Neuronal stem cell (in vitro differentiated cells): ENCODE data around the gene SVOPL.

Experiments
- DNase-seq: peaks from one replicate; pipeline ENCODE4 v3.0.0-alpha.2; 2013; ENCODE audit warnings: low spot score
- H2AFZ ChIP-seq: one replicate; pipeline ENCODE4 v1.6.1; 2013; ENCODE audit warnings: mild to moderate bottlenecking, low read length, inconsistent platforms
- H2AK5ac ChIP-seq: 2 replicates; pipeline ENCODE4 v1.6.1; 2013; ENCODE audit warnings: low read depth, mild to moderate bottlenecking, inconsistent platforms, low read length, moderate library complexity, mixed read lengths
- H2BK120ac ChIP-seq: 2 replicates; pipeline ENCODE4 v1.6.1; 2013; ENCODE audit warnings: low read depth, mild to moderate bottlenecking, inconsistent platforms, low read length, moderate library complexity, mixed read lengths
- H2BK12ac ChIP-seq: one replicate; pipeline ENCODE4 v1.6.1; 2013; ENCODE audit warnings: low read length, inconsistent platforms
- H2BK15ac ChIP-seq: 2 replicates; pipeline ENCODE4 v1.6.1; 2013; ENCODE audit warnings: mild to moderate bottlenecking, low read length, inconsistent platforms, mixed read lengths
- H2BK5ac ChIP-seq: one replicate; pipeline ENCODE4 v1.6.1; 2013; ENCODE audit warnings: inconsistent platforms, mild to moderate bottlenecking, low read length, moderate library complexity
- H3K14ac ChIP-seq: one replicate; pipeline ENCODE4 v1.6.1; 2013; ENCODE audit warnings: low read length, inconsistent platforms
- H3K18ac ChIP-seq: 2 replicates; pipeline ENCODE4 v1.6.1; 2013; ENCODE audit warnings: low read length, inconsistent platforms
- H3K23ac ChIP-seq: 2 replicates; pipeline ENCODE4 v1.6.1; 2013; ENCODE audit warnings: low read depth, mild to moderate bottlenecking, mixed read lengths, low read length, inconsistent platforms; ENCODE audit not compliant: poor library complexity
- H3K27ac ChIP-seq: replicated peaks from 3 replicates; pipeline ENCODE4 v1.5.1; 2013; ENCODE audit warnings: low read length, inconsistent platforms
- H3K27me3 ChIP-seq, 3 experiments: 2 replicates each; pipeline ENCODE4 v1.6.1; 2013; ENCODE audit warnings: low read length in 3 of 3, mild to moderate bottlenecking in 2 of 3, inconsistent platforms in 1 of 3, low read depth in 1 of 3, mixed read lengths in 1 of 3, moderate library complexity in 1 of 3; ENCODE audit not compliant: control insufficient read depth in 3 of 3, insufficient read depth in 3 of 3
- H3K36me3 ChIP-seq, 2 donors: replicated peaks in 1 of 2; 2 replicates each; pipeline ENCODE4 v1.6.1; 2013; ENCODE audit warnings: low read length in 2 of 2; ENCODE audit not compliant: control insufficient read depth in 2 of 2, insufficient read depth in 2 of 2
- H3K4ac ChIP-seq: 2 replicates; pipeline ENCODE4 v1.6.1; 2013; ENCODE audit warnings: inconsistent platforms, mild to moderate bottlenecking, low read length, moderate library complexity
- H3K4me1 ChIP-seq, 2 donors: 1 replicate in 1 of 2; 2 replicates in 1 of 2; pipeline ENCODE4 v1.6.1; 2013; ENCODE audit warnings: low read length in 2 of 2, low read depth in 1 of 2; ENCODE audit not compliant: control insufficient read depth in 2 of 2, insufficient read depth in 1 of 2
- H3K4me2 ChIP-seq: one replicate; pipeline ENCODE4 v1.6.1; 2013; ENCODE audit warnings: mild to moderate bottlenecking, low read length, inconsistent platforms; ENCODE audit not compliant: insufficient read depth, poor library complexity, severe bottlenecking
- H3K4me3 ChIP-seq, 2 donors: 2 replicates each; pipeline ENCODE4 v1.5.1; 2013; ENCODE audit warnings: low read length in 2 of 2, mild to moderate bottlenecking in 2 of 2, inconsistent platforms in 1 of 2, moderate library complexity in 1 of 2
- H3K79me1 ChIP-seq: one replicate; pipeline ENCODE4 v1.6.1; 2013; ENCODE audit warnings: low read depth, mild to moderate bottlenecking, inconsistent platforms, low read length, moderate library complexity
- H3K9ac ChIP-seq: one replicate; pipeline ENCODE4 v1.6.1; 2013; ENCODE audit warnings: mild to moderate bottlenecking, low read depth, low read length, inconsistent platforms; ENCODE audit not compliant: poor library complexity
- H3K9me3 ChIP-seq, 2 donors: replicated peaks in 1 of 2; 2 replicates each; pipeline versions ENCODE3 to v1.6.1; 2013; ENCODE audit warnings: low read length in 2 of 2, mild to moderate bottlenecking in 2 of 2, inconsistent platforms in 1 of 2, low read depth in 1 of 2, mixed read lengths in 1 of 2, moderate library complexity in 1 of 2; ENCODE audit not compliant: control insufficient read depth in 2 of 2, insufficient read depth in 1 of 2
- H4K8ac ChIP-seq: one replicate; pipeline ENCODE4 v1.6.1; 2013; ENCODE audit warnings: low read depth, mild to moderate bottlenecking, inconsistent platforms, low read length, moderate library complexity
- H4K91ac ChIP-seq: one replicate; pipeline ENCODE4 v1.6.1; 2013; ENCODE audit warnings: low read length, low read depth, mild to moderate bottlenecking, inconsistent platforms; ENCODE audit not compliant: poor library complexity
- WGBS, 2 donors: extraction: QIAGEN DNeasy Blood & Tissue Kit; methylation state at CpG; one replicate each; pipeline ENCODE4 v1.1.7; 2013; ENCODE audit warnings: missing lambda C conversion rate in 2 of 2, mixed read lengths in 1 of 2; ENCODE audit not compliant: insufficient read length in 2 of 2, insufficient replicate concordance in 1 of 2; ENCODE audit errors: extremely low coverage in 2 of 2; 5-methylcytosine and 5-hydroxymethylcytosine counted together

The SVOPL gene

DNA sequence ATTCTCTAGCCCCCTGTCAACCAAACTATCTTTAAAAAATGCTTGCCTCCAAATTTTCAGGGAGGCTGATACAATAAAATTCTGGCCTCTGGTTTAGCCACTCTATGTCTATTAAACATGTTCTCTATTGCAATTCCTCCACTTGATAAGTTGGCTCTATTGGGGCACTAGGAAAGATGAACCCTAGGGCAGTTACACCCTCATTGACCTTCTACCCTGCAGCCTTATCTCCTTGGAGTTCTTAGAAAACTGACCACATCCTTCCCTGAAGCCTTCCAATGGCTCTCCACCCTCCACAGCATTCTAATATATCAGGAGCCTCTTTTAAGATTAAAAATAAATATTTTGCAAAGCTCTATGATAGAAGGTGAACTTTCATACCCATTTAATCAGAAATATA, 30.6 kb downstream of the SVOPL start:
- Histone ChIP-seq H3K23ac (no peak overlapping the region), H3K4me1 (no peaks in the 10 kb centered on the region), H3K4ac (no peak overlapping the region), H4K8ac (no peak overlapping the region), H3K9ac (no peak overlapping the region), H3K4me2 (no peak overlapping the region), H3K27me3 (no peaks in the 10 kb centered on the region), H3K27ac (no peak overlapping the region), H2BK5ac (no peak overlapping the region), H3K36me3 (no peaks in the 10 kb centered on the region), H3K4me3 (no peak overlapping the region), H2AK5ac (no peak overlapping the region), H2BK120ac (no peak overlapping the region), H4K91ac (no peak overlapping the region), H3K9me3 (peaks cover 3 to 5% of the 10 kb centered on the region in 2 donors), H3K14ac (no peak overlapping the region), H2AFZ (no peak overlapping the region), H3K79me1 (no peaks in the 10 kb centered on the region), H3K18ac (no peak overlapping the region), H2BK15ac (no peak overlapping the region), H2BK12ac (no peak overlapping the region)
- no peak for DNase-seq

DNA sequence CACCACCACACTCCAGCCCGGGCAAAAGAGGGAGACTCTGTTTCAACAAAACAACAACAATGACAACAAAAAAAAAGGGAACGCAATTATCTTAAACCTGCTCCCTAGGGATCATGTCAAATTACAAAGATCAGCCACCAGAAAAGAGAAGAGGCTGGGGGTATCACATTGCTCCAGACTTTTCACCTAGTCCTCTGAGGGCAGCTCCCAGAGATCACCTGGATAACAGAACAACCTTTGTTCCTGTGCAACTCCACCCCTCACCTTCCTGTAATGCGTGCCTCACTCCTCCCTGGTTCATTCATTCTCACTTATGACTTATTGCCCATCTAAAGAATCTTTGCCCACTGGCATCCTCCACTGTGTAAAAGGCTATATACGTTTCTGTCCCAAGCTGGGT, 31.8 kb downstream of the SVOPL start:
- Histone ChIP-seq H3K9me3 (peaks cover 3 to 5% of the 10 kb centered on the region in 2 donors), H2AFZ (no peak overlapping the region), H3K18ac (no peak overlapping the region), H4K8ac (no peak overlapping the region), H3K36me3 (no peaks in the 10 kb centered on the region), H3K9ac (no peak overlapping the region), H3K27me3 (no peaks in the 10 kb centered on the region), H3K79me1 (no peaks in the 10 kb centered on the region), H3K4me2 (no peak overlapping the region), H3K4ac (no peak overlapping the region), H3K14ac (no peak overlapping the region), H3K23ac (no peak overlapping the region), H2BK15ac (no peak overlapping the region), H4K91ac (no peak overlapping the region), H3K27ac (no peak overlapping the region), H2BK12ac (no peak overlapping the region), H3K4me3 (no peak overlapping the region), H2BK5ac (no peak overlapping the region), H3K4me1 (peaks cover 0 to 4% of the 10 kb centered on the region in 2 donors), H2AK5ac (no peak overlapping the region), H2BK120ac (no peak overlapping the region)
- no peak for DNase-seq
- WGBS, 2 donors = no CpG with 5 or more reads among the region's 4 CpGs

DNA sequence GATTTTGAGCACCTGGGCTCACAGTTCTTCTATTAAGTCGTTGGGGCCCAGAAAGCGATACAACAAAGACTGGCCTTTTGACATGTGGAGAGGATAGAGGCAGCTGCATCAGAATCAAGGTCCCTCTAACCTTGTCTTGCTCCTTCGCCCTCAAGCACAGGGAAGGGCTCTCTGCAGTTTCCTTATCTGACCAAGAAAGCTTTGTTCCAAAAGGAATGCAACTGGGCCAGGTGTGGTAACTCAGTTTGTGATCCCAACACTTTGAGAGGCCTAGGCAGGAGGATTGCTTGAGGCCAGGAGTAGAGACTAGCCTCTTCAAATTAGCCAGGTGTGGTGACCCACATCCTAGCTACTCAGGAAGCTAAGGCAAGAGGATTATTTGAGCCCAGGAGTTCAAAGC, 32.2 kb downstream of the SVOPL start:
- no CpG with 5 or more reads among the region's 3 CpGs for WGBS, 2 donors
- Histone ChIP-seq H4K91ac (no peak overlapping the region), H2BK5ac (no peak overlapping the region), H3K9me3 (peaks cover 3 to 5% of the 10 kb centered on the region in 2 donors), H3K9ac (no peak overlapping the region), H3K27me3 (no peaks in the 10 kb centered on the region), H3K36me3 (no peaks in the 10 kb centered on the region), H4K8ac (no peak overlapping the region), H3K27ac (no peak overlapping the region), H2BK12ac (no peak overlapping the region), H3K14ac (no peak overlapping the region), H2AFZ (no peak overlapping the region), H3K4me1 (peaks cover 0 to 6% of the 10 kb centered on the region in 2 donors), H2BK15ac (no peak overlapping the region), H3K4me2 (no peak overlapping the region), H2AK5ac (no peak overlapping the region), H3K4me3 (no peak overlapping the region), H3K23ac (no peak overlapping the region), H3K18ac (no peak overlapping the region), H2BK120ac (no peak overlapping the region), H3K79me1 (no peaks in the 10 kb centered on the region), H3K4ac (no peak overlapping the region)
- DNase-seq = no peak

DNA sequence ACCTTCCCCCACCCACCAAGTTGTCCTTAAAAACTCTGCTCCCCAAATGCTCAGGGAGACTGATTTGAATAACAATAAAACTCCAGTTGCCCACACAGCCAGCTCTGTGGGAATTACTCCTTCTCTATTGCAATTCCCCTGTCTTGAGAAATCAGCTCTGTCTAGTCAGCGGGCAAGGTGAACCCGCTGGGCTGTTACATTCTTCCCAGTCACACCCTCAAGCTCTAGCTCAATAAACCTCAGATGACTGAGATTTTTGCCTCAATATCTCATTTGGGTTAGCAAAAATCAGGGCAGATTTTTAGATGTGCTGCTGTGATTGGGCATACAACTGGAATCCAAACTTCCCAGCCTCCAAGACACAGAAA, 32.9 kb downstream of the SVOPL start:
- Histone ChIP-seq H2BK120ac (no peak overlapping the region), H3K36me3 (no peaks in the 10 kb centered on the region), H3K27ac (no peak overlapping the region), H2BK15ac (no peak overlapping the region), H2AK5ac (no peak overlapping the region), H4K8ac (no peak overlapping the region), H2BK12ac (no peak overlapping the region), H3K4me2 (no peak overlapping the region), H3K18ac (no peak overlapping the region), H3K4ac (no peak overlapping the region), H3K4me3 (no peak overlapping the region), H3K79me1 (no peaks in the 10 kb centered on the region), H3K9me3 (peaks cover 3 to 5% of the 10 kb centered on the region in 2 donors), H3K4me1 (peaks cover under 1 to 7% of the 10 kb centered on the region in 2 donors), H4K91ac (no peak overlapping the region), H3K14ac (no peak overlapping the region), H3K23ac (no peak overlapping the region), H3K9ac (no peak overlapping the region), H2AFZ (no peak overlapping the region), H3K27me3 (no peaks in the 10 kb centered on the region), H2BK5ac (no peak overlapping the region)
- no peak for DNase-seq
- no CpG with 5 or more reads among the region's 2 CpGs for WGBS, 2 donors
